ENCODE results near the gene P3H2.

The P3H2 gene

GRCh38 chr3:189937302-189938127, 183.2 kb downstream of the P3H2 start:
- no peak for DNase-seq

DNA sequence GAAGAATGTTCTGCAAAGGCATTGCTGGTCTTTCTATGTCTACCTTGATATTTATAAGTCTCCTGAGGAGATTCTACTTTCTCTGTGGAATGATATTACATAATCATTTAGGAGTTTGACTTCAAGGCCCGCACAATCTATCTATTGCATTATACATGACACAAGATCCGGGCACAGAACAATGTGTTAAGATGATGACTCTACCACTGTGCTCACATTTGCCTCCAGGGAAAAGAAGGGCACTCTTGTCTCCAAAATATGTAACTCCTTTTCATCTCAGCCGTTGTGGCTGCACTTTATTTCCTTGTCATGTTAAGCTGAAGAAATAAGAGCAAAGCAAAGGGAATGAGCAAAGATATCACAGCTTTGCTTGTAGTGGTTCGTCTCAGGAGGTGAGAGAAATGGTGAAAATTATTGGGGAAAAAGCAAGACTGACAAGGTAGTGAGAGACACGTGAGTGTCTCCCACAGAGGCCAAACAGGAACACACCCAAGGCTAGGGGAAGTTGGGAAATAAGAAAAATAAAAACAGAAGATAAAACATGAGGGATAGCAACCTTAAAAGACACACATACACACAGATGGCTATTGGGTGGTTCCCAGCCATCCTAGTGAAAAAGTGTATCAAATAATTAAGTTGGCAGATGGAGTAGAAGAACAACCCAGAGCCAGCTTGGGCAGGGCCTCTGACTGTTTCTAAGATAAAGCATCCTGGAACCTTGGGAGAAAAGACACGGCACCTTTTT, 184.3 kb downstream of the P3H2 start:
- no peak for DNase-seq

DNA sequence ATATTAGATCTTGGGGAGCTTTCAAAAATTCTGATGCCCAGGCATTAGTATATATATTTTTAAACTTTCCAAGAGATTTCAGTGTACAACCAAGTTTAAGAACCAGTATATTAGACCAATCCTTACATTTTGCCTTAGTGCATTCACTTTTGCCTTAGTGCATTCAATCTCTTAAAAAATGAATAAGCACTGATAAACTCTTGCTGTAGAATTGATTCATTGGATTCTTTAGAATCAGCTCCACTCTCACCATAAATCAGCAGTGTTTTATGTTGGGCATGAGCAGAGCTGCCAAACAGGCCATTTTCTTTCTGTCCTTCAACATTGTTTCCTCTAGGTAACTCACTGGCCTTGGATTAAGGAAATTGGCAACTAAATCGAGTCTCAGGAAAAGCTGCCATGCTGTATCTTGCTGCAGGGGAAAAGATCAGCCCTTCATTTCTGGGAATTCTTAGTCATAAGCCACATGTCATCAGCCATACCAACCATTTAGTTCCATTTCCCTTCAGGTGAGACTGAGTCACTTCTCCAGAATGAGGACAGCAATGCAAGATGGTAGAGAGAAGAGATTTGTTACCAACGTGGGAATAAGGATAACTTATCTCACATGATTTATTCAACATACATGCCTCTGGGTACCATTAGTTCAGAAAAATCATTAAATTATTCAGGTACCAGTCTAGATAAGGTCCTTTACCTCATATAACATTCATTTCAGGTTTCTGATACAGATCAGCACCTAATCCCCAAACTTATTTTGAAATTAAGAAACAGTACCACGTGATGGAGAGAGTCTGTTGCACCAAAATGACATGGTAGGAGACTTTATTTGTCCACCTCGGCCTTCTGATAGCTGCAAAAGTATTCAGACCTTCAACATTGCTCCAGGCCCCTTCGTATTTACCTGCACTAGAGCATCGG, 192.5 kb downstream of the P3H2 start:
- no peak for DNase-seq

DNA sequence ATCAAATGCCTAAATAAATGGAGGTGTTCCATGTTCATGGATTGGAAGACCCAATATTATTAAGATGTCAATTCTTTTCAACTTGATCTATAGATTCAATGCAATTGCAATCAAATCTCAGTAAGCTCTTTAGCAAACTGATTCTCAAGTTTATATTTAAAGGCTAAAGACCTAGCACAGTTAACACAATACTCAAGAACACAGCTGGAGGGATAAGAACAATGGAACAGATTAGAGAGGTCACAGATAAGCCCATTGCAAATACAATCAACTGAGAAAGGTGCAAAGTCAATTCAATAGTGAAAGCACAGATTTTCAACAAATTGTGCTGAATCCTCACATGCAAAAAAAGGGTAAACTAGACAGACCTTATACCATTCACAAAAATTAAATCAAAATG, 198.9 kb downstream of the P3H2 start:
- DNase-seq = no peak

DNA sequence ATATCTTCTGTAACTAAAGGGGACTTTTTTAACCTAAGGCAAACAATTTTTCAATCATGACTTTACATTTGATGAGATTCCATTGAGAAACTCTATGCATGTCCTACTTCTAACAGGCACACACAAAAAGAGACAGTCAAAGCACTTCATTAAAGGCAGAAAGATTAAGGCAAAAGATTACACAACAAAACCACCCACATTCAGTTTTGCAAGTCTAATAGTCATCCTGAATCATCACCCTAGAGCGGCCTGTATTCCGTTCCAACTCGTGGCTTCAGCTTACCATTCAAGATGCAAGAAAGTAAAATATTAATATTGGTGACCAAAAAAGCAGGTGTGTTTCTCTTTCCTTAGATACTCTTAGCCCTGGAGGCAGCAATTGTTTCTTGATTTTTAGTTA, 205.9 kb downstream of the P3H2 start:
- no peak for DNase-seq

GRCh38 chr3:189911001-189911400, 209.7 kb downstream of the P3H2 start:
- DNase-seq = no peak

- DNase-seq = no peak
Measured at GRCh38 chr3:189909573-189909972, 211.1 kb downstream of the P3H2 start.

DNA sequence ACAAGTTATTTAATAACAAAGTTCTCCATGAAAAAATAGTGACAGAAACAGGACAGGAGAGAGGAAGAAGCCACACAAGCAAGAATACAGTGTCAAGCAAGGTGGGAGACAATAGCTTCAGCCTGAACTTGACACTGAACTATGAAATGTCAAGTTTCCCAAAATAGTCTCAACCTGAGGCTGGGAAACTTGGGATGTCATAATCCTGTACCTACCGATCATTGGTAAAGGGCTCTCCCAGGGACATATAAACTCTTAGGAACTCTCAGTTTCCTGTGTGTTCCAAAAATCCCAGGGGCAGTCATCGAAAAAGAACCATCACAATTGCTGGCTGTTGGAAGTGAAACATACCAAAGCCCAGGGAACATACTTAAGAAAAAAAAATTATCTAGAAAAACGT, 211.6 kb downstream of the P3H2 start:
- no peak for DNase-seq

DNA sequence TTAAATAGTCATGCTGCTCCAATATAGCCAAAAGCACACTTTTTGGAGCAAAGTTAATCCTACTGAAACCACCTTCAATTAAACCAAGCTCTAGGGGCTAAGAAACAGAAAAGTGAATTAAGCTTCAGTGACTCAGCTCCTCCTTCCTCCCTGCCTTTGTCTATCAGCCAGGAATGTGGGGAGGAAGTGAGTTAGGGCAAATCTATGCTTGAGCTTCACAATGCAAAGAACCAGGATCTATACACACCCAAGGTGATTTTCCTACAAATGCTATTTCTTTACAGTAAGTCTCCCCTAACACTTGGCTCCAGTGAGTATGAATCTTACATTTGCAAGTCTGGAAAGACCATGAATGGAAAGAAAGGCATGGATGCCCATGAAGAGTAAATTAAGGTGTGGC, 212.1 kb downstream of the P3H2 start:
- DNase-seq = no peak

- DNase-seq = no peak
Measured at GRCh38 chr3:189907803-189908202, 212.9 kb downstream of the P3H2 start.

Measured in cortex of kidney (tissue), 1 donor.